SK-N-SH treated with all-trans-retinoic acid at 6 μM for 48 hours (cell line): ENCODE measurements around the gene TMEM18.

Source experiments
- ATAC-seq: fragments of 200-7000 bp; cut with Tn5 transposase; 3 replicates; pipeline ENCODE4 v1.9.1; 2020; ENCODE audit warnings: mild to moderate bottlenecking, moderate library complexity
- ARNTL ChIP-seq: fragments of 450-650 bp; formaldehyde crosslinking; IDR thresholded peaks from 2 replicates; pipeline ENCODE4 v1.5.0; 2020; ENCODE audit warnings: low read depth, mild to moderate bottlenecking, moderate library complexity, borderline replicate concordance
- BACH2 ChIP-seq: fragments of 250-450 bp; sonication (Bioruptor Pico); IDR thresholded peaks from 2 replicates; pipeline ENCODE4 v1.9.0; 2021; ENCODE audit warnings: mild to moderate bottlenecking, borderline replicate concordance
- CSDC2 ChIP-seq: fragments of 250-450 bp; sonication (Bioruptor Pico); IDR thresholded peaks from 2 replicates; pipeline ENCODE4 v1.5.0; 2020; ENCODE audit warnings: mild to moderate bottlenecking, moderate library complexity
- ESRRG ChIP-seq: fragments of 250-450 bp; sonication (Bioruptor Pico); IDR thresholded peaks from 2 replicates; pipeline ENCODE4 v1.6.1; 2021; ENCODE audit warnings: mild to moderate bottlenecking
- GLIS3 ChIP-seq: fragments of 250-450 bp; sonication (Bioruptor Pico); IDR thresholded peaks from 2 replicates; pipeline ENCODE4 v1.5.0; 2020; ENCODE audit warnings: mild to moderate bottlenecking, moderate library complexity
- ISL1 ChIP-seq: fragments of 250-450 bp; sonication (Bioruptor Pico); IDR thresholded peaks from 2 replicates; pipeline ENCODE4 v2.1.2; 2022; ENCODE audit warnings: mild to moderate bottlenecking, moderate library complexity
- OSR1 ChIP-seq: fragments of 250-450 bp; sonication (Bioruptor Pico); IDR thresholded peaks from 2 replicates; pipeline ENCODE4 v1.8.0; 2022; ENCODE audit warnings: moderate library complexity, mild to moderate bottlenecking, inconsistent platforms
- PPARA ChIP-seq: fragments of 250-450 bp; sonication (Bioruptor Pico); IDR thresholded peaks from 2 replicates; pipeline ENCODE4 v1.5.0; 2020; ENCODE audit warnings: mild to moderate bottlenecking, borderline replicate concordance
- SNAI2 ChIP-seq: fragments of 250-450 bp; sonication (Bioruptor Pico); IDR thresholded peaks from 2 replicates; pipeline ENCODE4 v1.5.0; 2020; ENCODE audit warnings: mild to moderate bottlenecking, moderate library complexity
- TCF4 ChIP-seq: fragments of 250-450 bp; sonication (Bioruptor Pico); IDR thresholded peaks from 2 replicates; pipeline ENCODE4 v1.8.0; 2021; ENCODE audit warnings: mild to moderate bottlenecking, moderate library complexity, borderline replicate concordance
- TOX ChIP-seq: fragments of 250-450 bp; sonication (Bioruptor Pico); IDR thresholded peaks from 2 replicates; pipeline ENCODE4 v1.8.0; 2021; ENCODE audit warnings: mild to moderate bottlenecking, moderate library complexity, borderline replicate concordance
- ZC3H10 ChIP-seq: fragments of 250-450 bp; sonication (Bioruptor Pico); IDR thresholded peaks from 2 replicates; pipeline ENCODE4 v1.5.1; 2021; ENCODE audit warnings: mild to moderate bottlenecking, moderate library complexity
- ZFP3 ChIP-seq: fragments of 250-450 bp; sonication (Bioruptor Pico); IDR thresholded peaks from 2 replicates; pipeline ENCODE4 v1.5.0; 2020; ENCODE audit warnings: mild to moderate bottlenecking, moderate library complexity
- ZFP30 ChIP-seq: fragments of 450-650 bp; formaldehyde crosslinking; IDR thresholded peaks from 2 replicates; pipeline ENCODE4 v1.5.0; 2022; ENCODE audit warnings: mild to moderate bottlenecking, moderate library complexity
- ZNF565 ChIP-seq: fragments of 450-650 bp; formaldehyde crosslinking; conservative IDR thresholded peaks from 2 replicates; pipeline ENCODE4 v1.5.0; 2020; ENCODE audit warnings: low read depth, mild to moderate bottlenecking, moderate library complexity
- ZNF70 ChIP-seq: fragments of 450-650 bp; formaldehyde crosslinking; IDR thresholded peaks from 2 replicates; pipeline ENCODE4 v1.5.0; 2020; ENCODE audit warnings: mild to moderate bottlenecking, moderate library complexity
- ZNF8 ChIP-seq: fragments of 450-650 bp; formaldehyde crosslinking; IDR thresholded peaks from 2 replicates; pipeline ENCODE4 v1.5.0; 2020; ENCODE audit warnings: mild to moderate bottlenecking, moderate library complexity
- TF ChIP-seq, protein P1 (sequence below): fragments of 250-450 bp; sonication (Bioruptor Pico); IDR thresholded peaks from 2 replicates; pipeline ENCODE4 v1.5.0; 2020; ENCODE audit warnings: mild to moderate bottlenecking, moderate library complexity
- TF ChIP-seq, protein P2 (sequence below): fragments of 250-450 bp; sonication (Bioruptor Pico); IDR thresholded peaks from 2 replicates; pipeline ENCODE4 v1.8.0; 2020; ENCODE audit warnings: mild to moderate bottlenecking, moderate library complexity, borderline replicate concordance
- TF ChIP-seq, protein P3 (sequence below): fragments of 250-450 bp; sonication (Bioruptor Pico); IDR thresholded peaks from 2 replicates; pipeline ENCODE4 v1.5.1; 2020; ENCODE audit warnings: low read depth, mild to moderate bottlenecking, moderate library complexity
- TF ChIP-seq, protein P4 (sequence below): fragments of 250-450 bp; sonication (Bioruptor Pico); IDR thresholded peaks from 2 replicates; pipeline ENCODE4 v1.8.0; 2021; ENCODE audit warnings: low read depth, mild to moderate bottlenecking, moderate library complexity, borderline replicate concordance
- TF ChIP-seq, protein P5 (sequence below): fragments of 250-450 bp; sonication (Bioruptor Pico); IDR thresholded peaks from 2 replicates; pipeline ENCODE4 v1.5.1; 2021; ENCODE audit warnings: mild to moderate bottlenecking, moderate library complexity

Gene TMEM18

DNA sequence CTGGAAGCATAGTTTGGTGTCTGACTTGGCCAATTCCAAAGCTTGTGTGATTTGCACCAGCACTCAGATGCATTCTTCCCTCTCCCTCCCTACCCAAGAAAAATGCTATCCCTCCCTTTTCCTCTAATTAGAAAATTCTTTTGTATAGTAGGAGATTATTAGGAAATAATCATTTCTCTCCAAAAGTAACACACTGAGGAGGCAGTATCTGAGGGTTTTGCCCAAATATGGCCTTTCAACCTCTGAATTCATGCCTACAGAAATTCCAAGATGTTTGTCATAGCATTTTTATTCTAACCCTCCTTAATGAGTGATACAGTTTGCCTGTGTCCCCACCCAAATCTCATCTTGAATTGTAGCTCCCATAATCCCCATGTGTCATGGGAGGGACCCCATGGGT lies 5.0 kb upstream of the TMEM18 start:
- TF ChIP-seq TOX (CRISPR knock-in tag), result no peak
- TF ChIP-seq, protein P1, sequence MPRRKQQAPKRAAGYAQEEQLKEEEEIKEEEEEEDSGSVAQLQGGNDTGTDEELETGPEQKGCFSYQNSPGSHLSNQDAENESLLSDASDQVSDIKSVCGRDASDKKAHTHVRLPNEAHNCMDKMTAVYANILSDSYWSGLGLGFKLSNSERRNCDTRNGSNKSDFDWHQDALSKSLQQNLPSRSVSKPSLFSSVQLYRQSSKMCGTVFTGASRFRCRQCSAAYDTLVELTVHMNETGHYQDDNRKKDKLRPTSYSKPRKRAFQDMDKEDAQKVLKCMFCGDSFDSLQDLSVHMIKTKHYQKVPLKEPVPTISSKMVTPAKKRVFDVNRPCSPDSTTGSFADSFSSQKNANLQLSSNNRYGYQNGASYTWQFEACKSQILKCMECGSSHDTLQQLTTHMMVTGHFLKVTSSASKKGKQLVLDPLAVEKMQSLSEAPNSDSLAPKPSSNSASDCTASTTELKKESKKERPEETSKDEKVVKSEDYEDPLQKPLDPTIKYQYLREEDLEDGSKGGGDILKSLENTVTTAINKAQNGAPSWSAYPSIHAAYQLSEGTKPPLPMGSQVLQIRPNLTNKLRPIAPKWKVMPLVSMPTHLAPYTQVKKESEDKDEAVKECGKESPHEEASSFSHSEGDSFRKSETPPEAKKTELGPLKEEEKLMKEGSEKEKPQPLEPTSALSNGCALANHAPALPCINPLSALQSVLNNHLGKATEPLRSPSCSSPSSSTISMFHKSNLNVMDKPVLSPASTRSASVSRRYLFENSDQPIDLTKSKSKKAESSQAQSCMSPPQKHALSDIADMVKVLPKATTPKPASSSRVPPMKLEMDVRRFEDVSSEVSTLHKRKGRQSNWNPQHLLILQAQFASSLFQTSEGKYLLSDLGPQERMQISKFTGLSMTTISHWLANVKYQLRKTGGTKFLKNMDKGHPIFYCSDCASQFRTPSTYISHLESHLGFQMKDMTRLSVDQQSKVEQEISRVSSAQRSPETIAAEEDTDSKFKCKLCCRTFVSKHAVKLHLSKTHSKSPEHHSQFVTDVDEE (CRISPR knock-in tag), result no peak
- no peak for TF ChIP-seq GLIS3 (CRISPR knock-in tag)
- no peak for TF ChIP-seq SNAI2 (CRISPR knock-in tag)
- no peak for TF ChIP-seq ZNF565 (CRISPR knock-in tag)
- TF ChIP-seq, protein P2, sequence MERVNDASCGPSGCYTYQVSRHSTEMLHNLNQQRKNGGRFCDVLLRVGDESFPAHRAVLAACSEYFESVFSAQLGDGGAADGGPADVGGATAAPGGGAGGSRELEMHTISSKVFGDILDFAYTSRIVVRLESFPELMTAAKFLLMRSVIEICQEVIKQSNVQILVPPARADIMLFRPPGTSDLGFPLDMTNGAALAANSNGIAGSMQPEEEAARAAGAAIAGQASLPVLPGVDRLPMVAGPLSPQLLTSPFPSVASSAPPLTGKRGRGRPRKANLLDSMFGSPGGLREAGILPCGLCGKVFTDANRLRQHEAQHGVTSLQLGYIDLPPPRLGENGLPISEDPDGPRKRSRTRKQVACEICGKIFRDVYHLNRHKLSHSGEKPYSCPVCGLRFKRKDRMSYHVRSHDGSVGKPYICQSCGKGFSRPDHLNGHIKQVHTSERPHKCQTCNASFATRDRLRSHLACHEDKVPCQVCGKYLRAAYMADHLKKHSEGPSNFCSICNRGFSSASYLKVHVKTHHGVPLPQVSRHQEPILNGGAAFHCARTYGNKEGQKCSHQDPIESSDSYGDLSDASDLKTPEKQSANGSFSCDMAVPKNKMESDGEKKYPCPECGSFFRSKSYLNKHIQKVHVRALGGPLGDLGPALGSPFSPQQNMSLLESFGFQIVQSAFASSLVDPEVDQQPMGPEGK (CRISPR knock-in tag), result no peak
- no peak for TF ChIP-seq OSR1 (CRISPR knock-in tag)
- TF ChIP-seq ISL1, result no peak
- TF ChIP-seq TCF4, result no peak
- TF ChIP-seq ZFP3 (CRISPR knock-in tag), result no peak
- no peak for TF ChIP-seq BACH2 (CRISPR knock-in tag)
- TF ChIP-seq ZNF70, result no peak
- TF ChIP-seq, protein P3, sequence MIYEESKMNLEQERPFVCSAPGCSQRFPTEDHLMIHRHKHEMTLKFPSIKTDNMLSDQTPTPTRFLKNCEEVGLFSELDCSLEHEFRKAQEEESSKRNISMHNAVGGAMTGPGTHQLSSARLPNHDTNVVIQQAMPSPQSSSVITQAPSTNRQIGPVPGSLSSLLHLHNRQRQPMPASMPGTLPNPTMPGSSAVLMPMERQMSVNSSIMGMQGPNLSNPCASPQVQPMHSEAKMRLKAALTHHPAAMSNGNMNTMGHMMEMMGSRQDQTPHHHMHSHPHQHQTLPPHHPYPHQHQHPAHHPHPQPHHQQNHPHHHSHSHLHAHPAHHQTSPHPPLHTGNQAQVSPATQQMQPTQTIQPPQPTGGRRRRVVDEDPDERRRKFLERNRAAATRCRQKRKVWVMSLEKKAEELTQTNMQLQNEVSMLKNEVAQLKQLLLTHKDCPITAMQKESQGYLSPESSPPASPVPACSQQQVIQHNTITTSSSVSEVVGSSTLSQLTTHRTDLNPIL (CRISPR knock-in tag), result no peak
- TF ChIP-seq, all 23 proteins: peak for 0
- ATAC-seq, result no peak

DNA sequence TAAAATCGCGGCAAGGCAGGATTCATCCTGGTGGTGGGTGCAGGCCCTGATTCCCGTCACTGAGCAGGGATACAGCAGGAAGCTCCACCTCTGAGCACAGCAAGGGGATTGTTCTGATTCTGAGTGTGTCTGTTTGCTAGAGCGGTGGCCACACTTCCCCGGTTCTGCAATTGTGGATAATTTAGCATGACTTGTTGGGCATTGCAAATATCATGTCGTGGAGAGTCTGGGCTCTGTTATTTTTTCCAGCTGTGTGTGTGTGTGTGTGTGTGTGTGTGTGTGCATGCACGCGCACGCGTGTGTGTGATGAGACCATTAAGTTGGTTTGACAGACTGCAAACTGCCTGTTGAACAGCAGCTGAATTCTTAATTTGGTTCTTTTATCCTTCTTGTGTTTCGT lies 4.1 kb upstream of the TMEM18 start:
- no peak for ATAC-seq
- TF ChIP-seq BACH2 (CRISPR knock-in tag), result no peak

DNA sequence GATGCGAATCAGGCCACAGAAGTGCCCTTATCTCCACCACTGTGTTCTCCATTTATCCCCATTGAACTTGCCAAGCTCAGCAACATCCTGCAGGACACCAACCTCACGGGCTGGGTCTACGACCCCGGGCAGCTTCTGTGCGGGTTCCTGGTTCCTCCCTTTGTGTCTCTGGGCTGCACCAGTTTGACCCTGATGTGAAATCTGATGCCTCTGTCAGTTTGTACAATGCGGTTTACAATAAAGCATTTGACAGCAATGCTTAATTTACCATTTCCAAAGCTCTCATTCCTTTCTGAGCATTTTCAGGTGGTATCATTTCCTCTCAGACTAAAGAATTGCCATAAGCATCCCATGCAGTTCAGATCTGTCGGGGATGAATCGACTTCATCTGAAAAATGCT lies 3.3 kb upstream of the TMEM18 start:
- ATAC-seq, result no peak
- TF ChIP-seq TOX (CRISPR knock-in tag) (no peak), BACH2 (CRISPR knock-in tag) (no peak), PPARA (no peak), TCF4 (no peak), ARNTL (no peak)
- TF ChIP-seq, protein P4, sequence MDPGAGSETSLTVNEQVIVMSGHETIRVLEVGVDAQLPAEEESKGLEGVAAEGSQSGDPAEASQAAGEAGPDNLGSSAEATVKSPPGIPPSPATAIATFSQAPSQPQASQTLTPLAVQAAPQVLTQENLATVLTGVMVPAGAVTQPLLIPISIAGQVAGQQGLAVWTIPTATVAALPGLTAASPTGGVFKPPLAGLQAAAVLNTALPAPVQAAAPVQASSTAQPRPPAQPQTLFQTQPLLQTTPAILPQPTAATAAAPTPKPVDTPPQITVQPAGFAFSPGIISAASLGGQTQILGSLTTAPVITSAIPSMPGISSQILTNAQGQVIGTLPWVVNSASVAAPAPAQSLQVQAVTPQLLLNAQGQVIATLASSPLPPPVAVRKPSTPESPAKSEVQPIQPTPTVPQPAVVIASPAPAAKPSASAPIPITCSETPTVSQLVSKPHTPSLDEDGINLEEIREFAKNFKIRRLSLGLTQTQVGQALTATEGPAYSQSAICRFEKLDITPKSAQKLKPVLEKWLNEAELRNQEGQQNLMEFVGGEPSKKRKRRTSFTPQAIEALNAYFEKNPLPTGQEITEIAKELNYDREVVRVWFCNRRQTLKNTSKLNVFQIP (CRISPR knock-in tag), result no peak

DNA sequence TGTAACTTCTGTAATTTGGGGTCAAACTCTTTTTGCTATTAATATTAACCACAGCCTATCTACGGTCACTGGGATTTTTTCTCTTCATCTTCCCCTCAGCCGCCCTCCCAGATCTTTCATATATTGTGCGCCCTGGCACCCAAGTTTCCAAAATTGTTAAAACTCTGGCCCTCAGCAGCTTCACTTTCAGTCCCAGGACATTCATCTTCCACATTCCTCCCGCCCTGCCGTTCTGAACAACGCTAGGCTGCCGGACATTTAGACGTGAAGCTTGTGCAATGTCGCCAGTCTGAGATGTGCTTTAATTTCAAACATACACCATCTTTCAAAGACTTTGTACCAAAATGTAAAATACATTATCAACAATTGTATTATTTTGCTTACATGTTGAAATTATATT lies 1.8 kb upstream of the TMEM18 start:
- no peak for ATAC-seq
- TF ChIP-seq ARNTL (no peak), ZNF565 (CRISPR knock-in tag) (no peak), ZFP3 (CRISPR knock-in tag) (no peak), OSR1 (CRISPR knock-in tag) (no peak), ESRRG (no peak), ZC3H10 (no peak), ZFP30 (CRISPR knock-in tag) (no peak), TCF4 (no peak), CSDC2 (no peak), PPARA (no peak), ZNF8 (CRISPR knock-in tag) (no peak), BACH2 (CRISPR knock-in tag) (no peak), SNAI2 (CRISPR knock-in tag) (no peak)
- TF ChIP-seq, protein P2 (CRISPR knock-in tag), result no peak
- TF ChIP-seq, protein P4 (CRISPR knock-in tag), result no peak
- TF ChIP-seq, protein P3 (CRISPR knock-in tag), result no peak
- TF ChIP-seq, protein P5, sequence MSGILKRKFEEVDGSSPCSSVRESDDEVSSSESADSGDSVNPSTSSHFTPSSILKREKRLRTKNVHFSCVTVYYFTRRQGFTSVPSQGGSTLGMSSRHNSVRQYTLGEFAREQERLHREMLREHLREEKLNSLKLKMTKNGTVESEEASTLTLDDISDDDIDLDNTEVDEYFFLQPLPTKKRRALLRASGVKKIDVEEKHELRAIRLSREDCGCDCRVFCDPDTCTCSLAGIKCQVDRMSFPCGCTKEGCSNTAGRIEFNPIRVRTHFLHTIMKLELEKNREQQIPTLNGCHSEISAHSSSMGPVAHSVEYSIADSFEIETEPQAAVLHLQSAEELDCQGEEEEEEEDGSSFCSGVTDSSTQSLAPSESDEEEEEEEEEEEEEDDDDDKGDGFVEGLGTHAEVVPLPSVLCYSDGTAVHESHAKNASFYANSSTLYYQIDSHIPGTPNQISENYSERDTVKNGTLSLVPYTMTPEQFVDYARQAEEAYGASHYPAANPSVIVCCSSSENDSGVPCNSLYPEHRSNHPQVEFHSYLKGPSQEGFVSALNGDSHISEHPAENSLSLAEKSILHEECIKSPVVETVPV, result no peak
